Activated CD8-positive, alpha-beta memory T cell treated with anti-CD3 and anti-CD28 coated beads, Interleukin-2, amount 10 ng/mL, durations not matched to agents 7 days and 5 days (primary cell): ENCODE measurements around the gene NUCB2. TPM values are rescaled to one million over a fixed set of nuclear protein-coding genes. Genes with fewer than 3 reads are reported as not detected.

Experiments
- ATAC-seq: fragments of 150-1000 bp; cut with Tn5 transposase; one replicate; pipeline ENCODE4 v1.10.0; 2021; ENCODE audit warnings: moderate library complexity
- CTCF ChIA-PET: fragments of 350-600 bp; sonication (Branson Sonifier 250); formaldehyde crosslinking; loops from one replicate; lab custom pipeline; 2021; ENCODE audit warnings: antibody characterized with exemption; lab: Charles Lee
- DNase-seq: peaks from one replicate; pipeline ENCODE4 v3.0.0-alpha.2; 2020
- H3K27ac Mint-ChIP-seq: one replicate; pipeline ENCODE4 v1.8.0; 2021; ENCODE audit warnings: mild to moderate bottlenecking, mixed read lengths
- H3K27me3 Mint-ChIP-seq: one replicate; pipeline ENCODE4 v1.8.0; 2021; ENCODE audit warnings: mixed read lengths
- H3K36me3 Mint-ChIP-seq: one replicate; pipeline ENCODE4 v1.8.0; 2021; ENCODE audit warnings: mild to moderate bottlenecking, mixed read lengths
- H3K4me1 Mint-ChIP-seq: one replicate; pipeline ENCODE4 v1.8.0; 2021; ENCODE audit warnings: mixed read lengths
- H3K4me3 Mint-ChIP-seq: one replicate; pipeline ENCODE4 v1.8.0; 2021; ENCODE audit warnings: mild to moderate bottlenecking, moderate library complexity, mixed read lengths
- H3K9me3 Mint-ChIP-seq: one replicate; pipeline ENCODE4 v1.8.0; 2022; ENCODE audit warnings: low read depth, mixed read lengths
- total RNA-seq, 2 experiments: library from RNA; stranded (reverse); gene quantifications; one replicate each; pipeline ENCODE4 v1.2.3, GENCODE V29; 2021

NUCB2 gene
- total RNA-seq, 2 experiments from 2014 or later: 79.4 to 100.0 TPM

GRCh38 chr11:17353821-17354600, 77.5 kb downstream of the NUCB2 start:
- H3K9me3 Mint-ChIP-seq: peaks cover under 1% of the 10 kb centered on the region
- no peak overlapping the region for H3K27ac Mint-ChIP-seq

DNA sequence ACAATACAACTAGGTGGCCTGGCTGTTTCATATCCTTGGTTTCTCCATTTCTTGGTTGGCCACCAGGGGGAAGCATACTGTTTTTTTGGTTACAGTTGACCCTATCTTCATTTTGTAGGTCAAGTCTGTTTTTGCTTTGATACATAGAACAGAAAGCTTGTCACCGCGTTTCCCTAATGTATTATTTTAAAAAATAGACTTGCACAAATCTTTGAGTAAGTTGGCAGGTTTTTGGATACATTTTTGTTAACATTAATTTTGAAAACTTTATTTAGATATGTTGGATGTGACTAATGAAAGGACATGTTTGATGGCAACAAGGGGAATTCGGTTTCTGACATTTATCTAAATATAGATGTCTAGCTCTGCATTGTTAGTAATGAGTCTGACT, 78.1 kb downstream of the NUCB2 start:
- Mint-ChIP-seq H3K4me3 (no peak overlapping the region), H3K9me3 (peaks cover 2% of the 10 kb centered on the region), H3K4me1 (peaks cover 28% of the 10 kb centered on the region)

More at GRCh38 chr11:17353821-17354600, 77.5 kb downstream of the NUCB2 start:
- ATAC-seq: no peak
- peak overlapping the region; percentile 91 for H3K4me3 Mint-ChIP-seq
- DNase-seq: no peak
- H3K27me3 Mint-ChIP-seq: peaks cover 30% of the 10 kb centered on the region
- CTCF ChIA-PET: interaction anchor here (0.7 to 2.8 kb wide), 11 partner anchors 12 to 124 kb away, joined by 3 to 13 read pairs (median 4); partner anchors contain the start of gene NUCB2
- H3K4me1 Mint-ChIP-seq: peaks cover 28% of the 10 kb centered on the region
- peaks cover 3% of the 10 kb centered on the region for H3K36me3 Mint-ChIP-seq

GRCh38 chr11:17366495-17366894, 90.0 kb downstream of the NUCB2 start:
- DNase-seq (no peak), ATAC-seq (no peak)
- Mint-ChIP-seq H3K9me3 (peaks cover 20% of the 10 kb centered on the region), H3K4me1 (peaks cover 12% of the 10 kb centered on the region), H3K27ac (no peak overlapping the region), H3K36me3 (peaks cover 32% of the 10 kb centered on the region), H3K27me3 (no peaks in the 10 kb centered on the region), H3K4me3 (no peak overlapping the region)
- CTCF ChIA-PET: interaction anchor here (1.0 to 1.8 kb wide), 3 partner anchors 12 to 20 kb away, joined by 3 to 5 read pairs (median 4); no protein-coding TSS in a partner anchor

More for the DNA sequence above, 78.1 kb downstream of the NUCB2 start:
- DNase-seq (peak; percentile 78), ATAC-seq (no peak)
- Mint-ChIP-seq H3K36me3 (peaks cover 4% of the 10 kb centered on the region), H3K27ac (no peak overlapping the region), H3K27me3 (peaks cover 30% of the 10 kb centered on the region)
- CTCF ChIA-PET: interaction anchor here (0.7 to 2.8 kb wide), 10 partner anchors 11 to 125 kb away, joined by 3 to 13 read pairs (median 6); partner anchors contain the start of gene NUCB2

DNA sequence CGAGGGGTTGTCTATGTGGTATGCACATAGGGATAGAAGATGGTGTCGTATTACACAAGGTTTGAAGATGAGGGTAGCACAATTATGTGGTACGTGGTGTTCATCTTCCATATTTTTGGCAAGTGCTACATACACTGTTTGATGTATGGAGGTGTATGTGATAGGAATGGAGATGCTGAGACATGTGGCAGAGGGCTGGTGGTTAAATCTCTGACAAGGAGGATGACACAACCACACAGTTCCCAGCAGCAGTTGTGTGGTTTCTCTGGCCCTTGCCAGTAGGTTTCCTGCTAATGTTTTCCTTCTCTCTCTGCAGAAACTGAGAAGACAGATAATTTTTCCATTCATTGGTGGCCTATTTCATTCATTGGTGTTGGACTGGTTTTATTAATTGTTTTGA, 92.0 kb downstream of the NUCB2 start:
- Mint-ChIP-seq H3K4me1 (peaks cover 12% of the 10 kb centered on the region), H3K36me3 (peaks cover 44% of the 10 kb centered on the region), H3K9me3 (peaks cover 34% of the 10 kb centered on the region), H3K4me3 (no peak overlapping the region), H3K27ac (no peak overlapping the region), H3K27me3 (no peaks in the 10 kb centered on the region)
- DNase-seq (no peak), ATAC-seq (no peak)
- CTCF ChIA-PET: no interaction called here

DNA sequence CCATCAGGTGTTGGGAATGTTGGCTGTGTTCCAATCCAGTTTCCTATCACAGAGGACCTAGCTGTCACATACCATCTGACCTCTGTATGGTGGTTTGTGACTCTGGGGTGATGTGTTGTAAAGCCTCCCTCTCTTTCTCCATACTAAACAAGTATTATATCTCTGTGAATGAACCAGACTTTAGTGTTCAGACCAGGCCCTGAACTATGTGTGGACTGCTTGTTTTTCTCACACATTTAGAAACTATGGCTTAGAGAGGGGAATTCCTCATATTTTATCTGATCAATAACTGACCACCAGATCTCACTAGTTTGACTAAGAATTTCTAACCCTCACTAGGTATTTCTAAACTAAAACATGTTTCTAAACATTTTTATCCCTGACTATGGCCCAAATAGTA, 92.6 kb downstream of the NUCB2 start:
- Mint-ChIP-seq H3K4me3 (no peak overlapping the region), H3K27ac (no peak overlapping the region), H3K4me1 (peaks cover 12% of the 10 kb centered on the region), H3K27me3 (no peaks in the 10 kb centered on the region), H3K9me3 (peaks cover 34% of the 10 kb centered on the region), H3K36me3 (peaks cover 44% of the 10 kb centered on the region)
- no peak for ATAC-seq
- no peak for DNase-seq
- CTCF ChIA-PET: interaction anchor here (1.0 kb wide), 1 partner anchor 14 kb away, joined by 4 read pairs; no protein-coding TSS in a partner anchor

- Mint-ChIP-seq H3K36me3 (peaks cover 46% of the 10 kb centered on the region), H3K4me1 (peaks cover 12% of the 10 kb centered on the region), H3K27me3 (no peaks in the 10 kb centered on the region), H3K4me3 (no peak overlapping the region), H3K9me3 (peaks cover 34% of the 10 kb centered on the region), H3K27ac (no peak overlapping the region)
- DNase-seq: no peak
- CTCF ChIA-PET: interaction anchor here (1.0 kb wide), 1 partner anchor 14 kb away, joined by 4 read pairs; no protein-coding TSS in a partner anchor
- ATAC-seq: no peak
Observed at GRCh38 chr11:17369684-17370243, 93.2 kb downstream of the NUCB2 start.

- DNase-seq: no peak
- Mint-ChIP-seq H3K27ac (no peak overlapping the region), H3K4me1 (peaks cover 12% of the 10 kb centered on the region), H3K9me3 (peaks cover 34% of the 10 kb centered on the region), H3K4me3 (no peak overlapping the region), H3K27me3 (no peaks in the 10 kb centered on the region), H3K36me3 (peaks cover 48% of the 10 kb centered on the region)
- CTCF ChIA-PET: interaction anchor here (0.6 to 0.9 kb wide), 2 partner anchors 12 to 156 kb away, joined by 3 read pairs; no protein-coding TSS in a partner anchor
- no peak for ATAC-seq
Observed at GRCh38 chr11:17371614-17372013, 95.1 kb downstream of the NUCB2 start.

DNA sequence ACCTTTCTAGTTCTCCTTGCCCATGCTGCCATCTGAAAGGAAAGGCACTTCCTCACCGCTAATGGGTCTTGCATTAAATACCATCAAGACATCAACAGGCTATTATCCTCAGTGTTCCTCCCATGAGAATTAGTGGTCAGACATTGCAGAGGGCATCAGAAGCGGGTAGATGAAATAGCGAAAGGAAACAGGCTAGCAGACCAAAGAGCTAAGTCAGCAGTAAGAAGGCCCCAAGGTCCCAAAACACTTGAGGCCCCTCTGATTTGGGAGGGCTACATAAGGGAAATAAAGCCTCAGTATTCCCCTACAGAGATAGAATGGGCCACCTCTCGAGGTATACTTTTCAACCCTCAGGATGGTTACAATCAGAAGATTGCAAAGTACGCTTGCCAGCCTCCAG, 99.0 kb downstream of the NUCB2 start:
- CTCF ChIA-PET: interaction anchor here (1.9 kb wide), 1 partner anchor 8 kb away, joined by 8 read pairs; no protein-coding TSS in a partner anchor
- Mint-ChIP-seq H3K27me3 (no peaks in the 10 kb centered on the region), H3K36me3 (peaks cover 32% of the 10 kb centered on the region), H3K27ac (no peak overlapping the region), H3K4me3 (no peak overlapping the region), H3K4me1 (no peaks in the 10 kb centered on the region), H3K9me3 (peaks cover 24% of the 10 kb centered on the region)
- DNase-seq: no peak
- no peak for ATAC-seq

GRCh38 chr11:17376493-17376892, 100.0 kb downstream of the NUCB2 start:
- Mint-ChIP-seq H3K4me1 (no peaks in the 10 kb centered on the region), H3K27me3 (no peaks in the 10 kb centered on the region), H3K36me3 (peaks cover 23% of the 10 kb centered on the region), H3K9me3 (peaks cover 18% of the 10 kb centered on the region), H3K4me3 (no peak overlapping the region), H3K27ac (no peak overlapping the region)
- CTCF ChIA-PET: no interaction called here
- DNase-seq: no peak
- no peak for ATAC-seq

- CTCF ChIA-PET: interaction anchor here (1.2 to 2.6 kb wide), 4 partner anchors 10 to 128 kb away, joined by 3 to 8 read pairs (median 6); partner anchors contain the start of gene KCNJ11
- Mint-ChIP-seq H3K4me1 (no peaks in the 10 kb centered on the region), H3K27ac (no peak overlapping the region), H3K4me3 (no peak overlapping the region), H3K9me3 (peaks cover 3% of the 10 kb centered on the region), H3K36me3 (peaks cover 9% of the 10 kb centered on the region), H3K27me3 (no peaks in the 10 kb centered on the region)
- no peak for ATAC-seq
- DNase-seq: no peak
Observed at GRCh38 chr11:17378655-17379054, 102.1 kb downstream of the NUCB2 start.

DNA sequence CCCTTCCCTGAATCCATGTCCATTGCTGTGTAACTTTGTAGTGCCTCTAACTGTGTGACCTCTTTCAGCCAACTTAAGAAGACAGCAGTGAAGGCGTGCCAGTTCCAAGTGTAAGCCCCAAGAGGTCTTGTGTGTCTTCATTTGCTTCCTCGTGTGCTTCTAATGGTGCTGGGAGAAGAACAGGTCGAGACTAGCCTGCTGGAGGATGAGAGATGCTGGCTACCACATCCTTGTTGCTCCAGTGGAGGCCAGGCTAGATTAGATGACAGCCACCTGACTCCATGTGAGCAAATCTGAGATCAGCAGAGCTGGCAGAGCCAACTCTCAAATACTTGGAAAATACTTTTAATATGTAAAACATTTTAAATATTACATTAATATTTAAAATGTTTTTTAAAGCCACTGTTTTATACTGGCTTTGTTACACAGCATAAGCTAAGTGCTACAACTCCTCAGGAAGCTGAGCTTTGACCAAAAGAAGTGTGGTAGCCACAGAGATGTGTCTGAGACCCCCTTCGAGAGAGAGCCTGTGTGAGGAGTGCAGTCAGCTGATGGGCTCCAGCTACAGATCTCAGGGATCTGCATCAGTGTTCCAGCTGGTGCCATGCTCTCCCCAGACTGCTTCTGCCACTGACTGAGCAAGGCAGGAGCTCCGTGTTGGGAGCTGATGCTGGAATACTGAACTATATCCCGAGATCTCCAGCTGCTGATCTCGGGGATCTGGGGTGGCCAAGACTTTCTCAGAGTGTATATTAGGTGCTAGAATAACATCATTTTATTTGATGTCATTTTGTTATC, 103.0 kb downstream of the NUCB2 start:
- no peak for DNase-seq
- Mint-ChIP-seq H3K9me3 (peaks cover 3% of the 10 kb centered on the region), H3K27ac (no peak overlapping the region), H3K4me1 (no peaks in the 10 kb centered on the region), H3K36me3 (peaks cover 7% of the 10 kb centered on the region), H3K4me3 (no peak overlapping the region), H3K27me3 (no peaks in the 10 kb centered on the region)
- CTCF ChIA-PET: interaction anchor here (1.2 to 2.6 kb wide), 4 partner anchors 9 to 127 kb away, joined by 3 to 8 read pairs (median 6); partner anchors contain the start of gene KCNJ11
- no peak for ATAC-seq

DNA sequence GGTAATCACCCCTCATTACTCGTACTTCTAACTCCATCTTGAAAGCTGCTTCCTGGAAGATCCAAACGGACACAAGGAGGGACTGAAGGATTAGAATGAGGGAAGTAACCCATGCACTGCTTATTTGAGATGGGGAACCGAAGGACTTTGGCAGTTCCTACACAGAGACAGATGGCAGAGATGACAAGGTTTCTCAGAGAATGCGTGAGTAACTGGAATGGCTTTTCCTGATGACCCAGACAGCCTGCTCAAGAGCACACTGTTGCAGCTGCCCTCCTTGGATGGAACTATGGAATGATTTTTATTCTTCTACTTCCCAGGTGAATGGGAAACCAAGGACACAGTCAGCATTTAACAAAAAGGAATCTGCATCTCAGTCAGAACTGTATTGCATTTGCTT, 104.6 kb downstream of the NUCB2 start:
- DNase-seq (no peak), ATAC-seq (no peak)
- Mint-ChIP-seq H3K9me3 (peaks cover 3% of the 10 kb centered on the region), H3K27me3 (peaks cover 2% of the 10 kb centered on the region), H3K4me3 (no peak overlapping the region), H3K27ac (no peak overlapping the region), H3K4me1 (no peaks in the 10 kb centered on the region), H3K36me3 (peaks cover 7% of the 10 kb centered on the region)
- CTCF ChIA-PET: interaction anchor here (1.1 to 5.0 kb wide), 3 partner anchors 28 to 148 kb away, joined by 3 to 74 read pairs (median 38); no protein-coding TSS in a partner anchor
